Measurements from ENCODE around the gene POC1A.
"Not testable (repeated sequence)": the region's sequence is repeated elsewhere in the genome, so short reads cannot be mapped to it uniquely, and the experiment has no call there.

Gene POC1A

DNA sequence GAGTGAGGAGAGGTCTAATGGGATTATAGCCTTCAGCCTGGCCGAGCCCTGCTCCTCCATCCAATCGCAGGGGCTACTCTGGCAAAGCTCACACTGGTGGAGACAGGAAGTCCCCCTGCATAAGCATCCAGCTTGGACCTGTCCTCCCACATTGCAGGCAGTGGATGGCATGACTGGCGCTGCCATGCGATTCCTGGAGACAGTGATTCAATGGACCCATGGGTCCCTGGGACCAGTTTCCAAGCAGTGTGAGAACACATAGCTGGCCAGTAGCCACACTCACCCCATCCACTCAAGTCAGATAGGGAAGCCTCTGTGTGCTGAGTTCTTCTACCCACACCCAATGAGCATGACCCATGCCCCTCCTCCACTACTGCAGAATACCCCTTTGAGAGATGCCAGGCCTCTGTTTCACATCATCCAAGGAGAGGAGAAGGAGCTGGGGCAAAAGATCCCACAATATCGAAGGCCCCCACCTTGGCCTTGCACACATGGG, 18.1 kb upstream of the POC1A start:
- Histone ChIP-seq H3K9me2 (replicated peaks; ENCODE audit: control insufficient read depth, low read length) (no peaks in the 10 kb centered on the region), H3F3A (ENCODE audit: control insufficient read depth, insufficient read depth) (no peaks in the 10 kb centered on the region), H3K4me2 (ENCODE audit: low read length) (no peak overlapping the region), H3K27ac (ENCODE audit: low read depth, low read length) (no peak overlapping the region), H3K9me3 (ENCODE audit: control insufficient read depth, insufficient read depth, low read length) (no peaks in the 10 kb centered on the region), H3K27me3 (ENCODE audit: control insufficient read depth, low read length) (no peaks in the 10 kb centered on the region), H3K4me1 (ENCODE audit: control insufficient read depth, low read length) (no peaks in the 10 kb centered on the region), H3K4me3 (ENCODE audit: low read length) (no peak overlapping the region), H3K36me3 (ENCODE audit: control insufficient read depth, low read length) (no peaks in the 10 kb centered on the region), H4K20me1 (ENCODE audit: control insufficient read depth, insufficient read depth, low read depth, low read length) (no peaks in the 10 kb centered on the region), H3K79me2 (ENCODE audit: control insufficient read depth, low read length) (no peaks in the 10 kb centered on the region)
- TF ChIP-seq EZH2phosphoT487 (IDR thresholded peaks at IDR 0.05; ENCODE audit: borderline replicate concordance, low read length) = no peak
- TF ChIP-seq, protein P1, sequence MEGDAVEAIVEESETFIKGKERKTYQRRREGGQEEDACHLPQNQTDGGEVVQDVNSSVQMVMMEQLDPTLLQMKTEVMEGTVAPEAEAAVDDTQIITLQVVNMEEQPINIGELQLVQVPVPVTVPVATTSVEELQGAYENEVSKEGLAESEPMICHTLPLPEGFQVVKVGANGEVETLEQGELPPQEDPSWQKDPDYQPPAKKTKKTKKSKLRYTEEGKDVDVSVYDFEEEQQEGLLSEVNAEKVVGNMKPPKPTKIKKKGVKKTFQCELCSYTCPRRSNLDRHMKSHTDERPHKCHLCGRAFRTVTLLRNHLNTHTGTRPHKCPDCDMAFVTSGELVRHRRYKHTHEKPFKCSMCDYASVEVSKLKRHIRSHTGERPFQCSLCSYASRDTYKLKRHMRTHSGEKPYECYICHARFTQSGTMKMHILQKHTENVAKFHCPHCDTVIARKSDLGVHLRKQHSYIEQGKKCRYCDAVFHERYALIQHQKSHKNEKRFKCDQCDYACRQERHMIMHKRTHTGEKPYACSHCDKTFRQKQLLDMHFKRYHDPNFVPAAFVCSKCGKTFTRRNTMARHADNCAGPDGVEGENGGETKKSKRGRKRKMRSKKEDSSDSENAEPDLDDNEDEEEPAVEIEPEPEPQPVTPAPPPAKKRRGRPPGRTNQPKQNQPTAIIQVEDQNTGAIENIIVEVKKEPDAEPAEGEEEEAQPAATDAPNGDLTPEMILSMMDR (IDR thresholded peaks at IDR 0.05; ENCODE audit: low read depth, low read length, poor library complexity, severe bottlenecking) = no peak

DNA sequence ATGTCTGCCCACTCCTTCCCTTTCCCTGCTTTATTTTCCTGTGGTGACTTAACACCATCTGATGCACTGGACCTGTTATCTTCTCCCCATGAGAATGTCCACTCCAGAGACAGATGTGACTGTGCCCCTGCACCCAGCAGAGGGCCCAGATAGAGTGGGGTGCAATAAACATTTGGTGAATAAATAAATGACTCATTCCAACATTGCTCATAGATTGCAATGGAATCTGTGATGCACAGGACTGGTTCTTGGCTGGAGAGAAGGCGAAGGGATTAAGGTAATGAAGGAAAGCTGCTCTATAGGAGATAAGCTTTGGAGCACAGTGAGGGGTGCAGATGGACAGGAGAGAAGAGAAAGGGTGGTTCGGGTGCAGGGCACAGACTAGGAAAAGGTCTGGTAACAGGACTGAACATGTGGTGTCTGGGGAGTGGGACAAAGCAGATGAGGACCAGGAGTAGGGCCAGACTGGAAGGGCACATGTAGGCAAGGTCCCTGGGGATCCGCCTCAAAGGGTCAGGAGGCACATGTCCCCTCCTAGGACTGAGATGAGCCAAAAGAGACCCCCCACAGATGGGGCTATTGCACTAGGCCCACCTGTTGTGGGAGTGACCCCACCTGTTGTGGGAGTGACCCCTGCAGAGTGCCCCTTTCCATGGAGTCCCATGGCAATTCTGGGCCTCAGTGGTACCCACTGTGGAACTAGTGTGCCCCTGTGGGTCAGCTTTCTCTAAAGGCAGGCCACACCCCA, 17.5 kb upstream of the POC1A start:
- no peak overlapping the region for H3K4me3 ChIP-seq (ENCODE audit: low read length)
- no peaks in the 10 kb centered on the region for H3F3A ChIP-seq (ENCODE audit: control insufficient read depth, insufficient read depth)
- H3K4me2 ChIP-seq (ENCODE audit: low read length) = no peak overlapping the region

DNA sequence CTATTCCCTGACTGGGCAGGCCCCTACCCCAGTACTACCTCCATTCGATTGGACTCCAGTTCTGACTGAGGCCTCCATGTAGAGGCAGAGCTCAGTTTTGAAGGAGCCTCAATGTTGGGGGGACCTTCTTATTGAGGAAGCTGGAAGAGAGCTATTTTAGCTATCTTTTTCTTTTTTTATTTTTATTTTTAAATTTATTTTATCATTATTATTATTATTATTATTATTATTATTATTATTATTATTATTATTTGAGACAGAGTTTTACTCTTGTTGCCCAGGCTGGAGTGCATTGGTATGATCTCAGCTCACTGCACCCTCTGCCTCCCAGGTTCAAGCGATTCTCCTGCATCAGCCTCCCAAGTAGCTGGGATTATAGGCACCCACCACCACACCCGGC, 16.0 kb upstream of the POC1A start:
- H3K4me3 ChIP-seq (ENCODE audit: low read length); H4K20me1 ChIP-seq (ENCODE audit: control insufficient read depth, insufficient read depth, low read depth, low read length); H3K9me2 ChIP-seq (replicated peaks; ENCODE audit: control insufficient read depth, low read length); H3F3A ChIP-seq (ENCODE audit: control insufficient read depth, insufficient read depth); H3K4me1 ChIP-seq (ENCODE audit: control insufficient read depth, low read length); H3K27ac ChIP-seq (ENCODE audit: low read depth, low read length); H3K36me3 ChIP-seq (ENCODE audit: control insufficient read depth, low read length); H3K79me2 ChIP-seq (ENCODE audit: control insufficient read depth, low read length); H3K4me2 ChIP-seq (ENCODE audit: low read length); H3K9me3 ChIP-seq (ENCODE audit: control insufficient read depth, insufficient read depth, low read length); H3K27me3 ChIP-seq (ENCODE audit: control insufficient read depth, low read length): not testable (repeated sequence)

More for the DNA sequence above, 17.5 kb upstream of the POC1A start:
- Histone ChIP-seq H3K27ac (ENCODE audit: low read depth, low read length) (no peak overlapping the region), H3K27me3 (ENCODE audit: control insufficient read depth, low read length) (no peaks in the 10 kb centered on the region), H3K79me2 (ENCODE audit: control insufficient read depth, low read length) (no peaks in the 10 kb centered on the region), H3K4me1 (ENCODE audit: control insufficient read depth, low read length) (no peaks in the 10 kb centered on the region), H3K36me3 (ENCODE audit: control insufficient read depth, low read length) (no peaks in the 10 kb centered on the region), H4K20me1 (ENCODE audit: control insufficient read depth, insufficient read depth, low read depth, low read length) (no peaks in the 10 kb centered on the region), H3K9me3 (ENCODE audit: control insufficient read depth, insufficient read depth, low read length) (no peaks in the 10 kb centered on the region), H3K9me2 (replicated peaks; ENCODE audit: control insufficient read depth, low read length) (no peaks in the 10 kb centered on the region)
- no peak for TF ChIP-seq EZH2phosphoT487 (IDR thresholded peaks at IDR 0.05; ENCODE audit: borderline replicate concordance, low read length)
- TF ChIP-seq, protein P1 (IDR thresholded peaks at IDR 0.05; ENCODE audit: low read depth, low read length, poor library complexity, severe bottlenecking) = no peak

DNA sequence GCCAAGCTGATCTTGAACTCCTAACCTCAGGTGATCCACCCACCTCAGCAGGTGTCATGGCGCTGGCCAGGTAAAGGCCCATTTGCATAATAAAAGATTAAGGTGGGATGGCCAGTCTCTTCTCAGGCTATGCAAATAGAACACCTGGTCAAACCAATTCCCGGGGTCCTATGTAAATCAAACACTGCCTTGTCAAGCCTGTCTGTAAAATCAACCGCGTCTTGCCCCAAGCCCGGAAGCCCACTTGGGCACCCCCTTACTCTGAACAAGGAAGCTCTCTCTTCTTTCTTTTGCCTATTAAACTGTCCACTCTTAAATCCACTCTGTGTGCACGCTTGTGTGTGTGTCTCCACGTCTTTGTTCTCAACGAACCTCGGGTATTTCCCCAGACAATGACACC, 13.0 kb upstream of the POC1A start:
- Histone ChIP-seq H3K4me3 (ENCODE audit: low read length) (no peak overlapping the region), H3K27ac (ENCODE audit: low read depth, low read length) (no peak overlapping the region), H3K4me2 (ENCODE audit: low read length) (no peak overlapping the region), H3K36me3 (ENCODE audit: control insufficient read depth, low read length) (no peaks in the 10 kb centered on the region), H3K27me3 (ENCODE audit: control insufficient read depth, low read length) (peaks cover 2% of the 10 kb centered on the region; the same call in 1 of the 2 replicates), H3F3A (ENCODE audit: control insufficient read depth, insufficient read depth) (no peaks in the 10 kb centered on the region), H3K4me1 (ENCODE audit: control insufficient read depth, low read length) (no peaks in the 10 kb centered on the region), H3K79me2 (ENCODE audit: control insufficient read depth, low read length) (no peaks in the 10 kb centered on the region), H3K9me2 (replicated peaks; ENCODE audit: control insufficient read depth, low read length) (no peaks in the 10 kb centered on the region), H4K20me1 (ENCODE audit: control insufficient read depth, insufficient read depth, low read depth, low read length) (no peaks in the 10 kb centered on the region), H3K9me3 (ENCODE audit: control insufficient read depth, insufficient read depth, low read length) (no peaks in the 10 kb centered on the region)
- TF ChIP-seq, protein P1 (IDR thresholded peaks at IDR 0.05; ENCODE audit: low read depth, low read length, poor library complexity, severe bottlenecking) = no peak
- no peak for TF ChIP-seq EZH2phosphoT487 (IDR thresholded peaks at IDR 0.05; ENCODE audit: borderline replicate concordance, low read length)
